ENCODE results near the gene SKAP2.
A peak's percentile ranks its signal among the peaks of the same experiment; 100 is the strongest.

Gene SKAP2

GRCh38 chr7:26664274-26664673 lies 200.1 kb downstream of the SKAP2 start:
- no peak for DNase-seq (ENCODE audit: low read depth)

- no peak for DNase-seq (ENCODE audit: low read depth)
These were observed 200.5 kb downstream of the SKAP2 start for GRCh38 chr7:26663874-26664273.

GRCh38 chr7:26662646-26663045 lies 201.7 kb downstream of the SKAP2 start:
- DNase-seq (ENCODE audit: low read depth), result no peak

- DNase-seq (ENCODE audit: low read depth), result no peak
These were observed 205.3 kb downstream of the SKAP2 start for GRCh38 chr7:26659121-26659520.

GRCh38 chr7:26658389-26659084 lies 205.9 kb downstream of the SKAP2 start:
- no peak for DNase-seq (ENCODE audit: low read depth)

- DNase-seq (ENCODE audit: low read depth), result no peak
These were observed 206.6 kb downstream of the SKAP2 start for GRCh38 chr7:26657686-26658388.

- DNase-seq (ENCODE audit: low read depth), result no peak
These were observed 207.2 kb downstream of the SKAP2 start for GRCh38 chr7:26657206-26657641.

GRCh38 chr7:26656735-26657134 lies 207.7 kb downstream of the SKAP2 start:
- DNase-seq (ENCODE audit: low read depth), result no peak

GRCh38 chr7:26655781-26656180 lies 208.6 kb downstream of the SKAP2 start:
- no peak for DNase-seq (ENCODE audit: low read depth)

GRCh38 chr7:26653430-26654399 lies 210.7 kb downstream of the SKAP2 start:
- no peak for DNase-seq (ENCODE audit: low read depth)

- DNase-seq (ENCODE audit: low read depth), result no peak
These were observed 211.8 kb downstream of the SKAP2 start for GRCh38 chr7:26652401-26653100.

GRCh38 chr7:26650103-26650502 lies 214.3 kb downstream of the SKAP2 start:
- DNase-seq (ENCODE audit: low read depth), result no peak

GRCh38 chr7:26649388-26649787 lies 215.0 kb downstream of the SKAP2 start:
- DNase-seq (ENCODE audit: low read depth), result no peak

- DNase-seq (ENCODE audit: low read depth), result peak; percentile 1
These were observed 215.8 kb downstream of the SKAP2 start for GRCh38 chr7:26648554-26648953.

- no peak for DNase-seq (ENCODE audit: low read depth)
These were observed 217.9 kb downstream of the SKAP2 start for GRCh38 chr7:26646336-26647048.

- no peak for DNase-seq (ENCODE audit: low read depth)
These were observed 219.3 kb downstream of the SKAP2 start for GRCh38 chr7:26645121-26645520.

- DNase-seq (ENCODE audit: low read depth), result no peak
These were observed 222.0 kb downstream of the SKAP2 start for GRCh38 chr7:26642416-26642815.

- DNase-seq (ENCODE audit: low read depth), result no peak
These were observed 224.7 kb downstream of the SKAP2 start for GRCh38 chr7:26639695-26640094.

- no peak for DNase-seq (ENCODE audit: low read depth)
These were observed 225.3 kb downstream of the SKAP2 start for GRCh38 chr7:26639111-26639510.

GRCh38 chr7:26638140-26638539 lies 226.2 kb downstream of the SKAP2 start:
- no peak for DNase-seq (ENCODE audit: low read depth)

- DNase-seq (ENCODE audit: low read depth), result no peak
These were observed 226.8 kb downstream of the SKAP2 start for GRCh38 chr7:26637610-26638009.

Measured in non-pigmented ciliary epithelial cell (primary cell).